Effector CD8-positive, alpha-beta T cell (primary cell): ENCODE measurements around the gene ZDHHC7.
"Not testable (repeated sequence)": the region's sequence is repeated elsewhere in the genome, so short reads cannot be mapped to it uniquely, and the experiment has no call there.

Experiments used
- DNase-seq: peaks from one replicate; lab custom pipeline; 2025; lab: John Stamatoyannopoulos, UW
- total RNA-seq, 4 experiments: gene quantifications; one replicate each; lab custom pipeline; 2026; lab: John Stamatoyannopoulos, UW

The ZDHHC7 gene, protein sequence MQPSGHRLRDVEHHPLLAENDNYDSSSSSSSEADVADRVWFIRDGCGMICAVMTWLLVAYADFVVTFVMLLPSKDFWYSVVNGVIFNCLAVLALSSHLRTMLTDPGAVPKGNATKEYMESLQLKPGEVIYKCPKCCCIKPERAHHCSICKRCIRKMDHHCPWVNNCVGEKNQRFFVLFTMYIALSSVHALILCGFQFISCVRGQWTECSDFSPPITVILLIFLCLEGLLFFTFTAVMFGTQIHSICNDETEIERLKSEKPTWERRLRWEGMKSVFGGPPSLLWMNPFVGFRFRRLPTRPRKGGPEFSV
- total RNA-seq = 95.1 to 225 (median 154) reads per million in 4 experiments

DNA sequence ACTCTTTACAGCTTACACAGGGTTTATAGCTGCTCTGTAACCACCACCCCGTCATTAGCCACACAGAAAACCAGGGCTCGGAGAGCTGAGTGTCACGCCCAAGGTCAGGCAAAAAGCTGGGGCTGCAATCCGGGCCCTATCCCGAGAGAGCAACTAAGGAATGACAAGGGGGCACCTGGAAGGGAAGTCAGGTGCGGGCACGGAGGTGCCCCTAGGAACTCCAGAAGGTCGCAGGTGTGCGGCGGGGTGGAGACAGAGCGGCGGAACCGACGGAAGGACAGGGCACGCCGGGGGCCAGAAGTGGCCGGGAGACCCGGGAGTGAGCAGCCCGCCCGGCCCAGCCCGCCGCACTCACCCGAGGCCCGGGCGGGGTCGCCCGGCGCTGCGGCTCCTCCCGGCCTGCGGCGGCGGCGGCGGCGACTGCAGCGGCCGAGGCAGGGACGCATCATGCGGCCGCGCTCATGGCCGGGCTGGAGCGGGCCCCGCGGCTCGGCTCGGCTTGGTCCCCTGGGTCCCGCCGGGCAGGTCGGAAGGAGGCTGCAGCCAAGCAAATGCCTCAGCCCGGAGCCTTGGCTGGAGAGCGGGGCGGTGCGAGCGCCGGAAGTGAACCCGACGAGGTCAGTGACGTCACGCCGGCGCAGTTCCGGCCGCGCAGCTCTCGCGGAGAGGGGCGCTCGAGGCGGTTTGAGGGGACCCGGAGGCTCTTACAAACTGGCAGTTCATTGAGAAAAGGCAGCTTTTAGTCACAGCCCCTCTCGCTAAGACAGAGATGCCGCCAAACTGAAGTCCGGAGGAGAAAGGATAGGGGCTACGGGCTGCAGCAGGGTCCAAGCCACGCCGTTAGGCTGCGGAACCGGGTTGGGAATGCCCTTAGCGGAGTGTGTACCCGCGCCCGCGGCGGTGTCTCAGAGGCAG, at the start of gene ZDHHC7:
Gene ZDHHC7, minus strand, starts transcription at position 605 of the 915 bp plus-strand sequence. CDS start 20,917 bp downstream, outside the sequence.
- DNase-seq = peak; percentile 73

DNA sequence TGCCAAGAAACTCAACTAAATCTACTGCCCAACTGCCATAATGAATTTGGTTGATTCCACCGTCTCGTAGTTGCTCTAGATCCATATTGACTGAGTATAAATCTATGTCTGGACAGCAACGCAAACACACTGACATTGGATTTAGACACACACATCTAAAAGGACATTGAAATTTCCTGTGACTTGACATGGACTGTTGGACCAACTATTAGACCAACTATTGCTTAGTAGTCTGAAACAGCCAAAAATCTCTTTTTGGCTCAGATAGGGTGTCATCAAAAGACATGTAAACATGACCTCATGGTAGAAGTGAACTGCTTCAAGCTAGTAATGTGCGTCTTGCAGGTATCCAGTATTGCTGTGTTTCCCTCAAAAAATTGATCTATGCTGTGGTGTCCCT, 47.6 kb upstream of the ZDHHC7 start:
- no peak for DNase-seq

DNA sequence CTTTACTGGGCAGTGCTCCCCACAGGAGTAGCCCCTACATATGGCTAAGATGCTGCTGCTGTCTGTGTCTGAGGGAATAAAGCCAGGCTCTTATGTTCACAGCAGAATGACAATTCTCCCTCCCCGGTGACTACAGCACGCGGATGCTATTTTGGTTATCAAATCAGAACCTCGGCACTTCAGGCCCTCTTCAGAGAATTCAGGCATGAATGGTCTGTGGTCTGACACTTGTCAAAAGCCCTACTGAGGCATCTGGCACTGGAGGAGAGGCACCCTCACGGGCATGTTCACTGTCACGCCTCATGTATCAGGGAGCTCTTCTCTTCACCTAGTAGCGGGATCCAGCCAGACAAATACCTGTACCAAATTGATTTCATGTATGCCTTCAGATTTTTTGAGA, 46.6 kb upstream of the ZDHHC7 start:
- no peak for DNase-seq

GRCh38 chr16:85057212-85057889, 46.0 kb upstream of the ZDHHC7 start:
- no peak for DNase-seq

DNA sequence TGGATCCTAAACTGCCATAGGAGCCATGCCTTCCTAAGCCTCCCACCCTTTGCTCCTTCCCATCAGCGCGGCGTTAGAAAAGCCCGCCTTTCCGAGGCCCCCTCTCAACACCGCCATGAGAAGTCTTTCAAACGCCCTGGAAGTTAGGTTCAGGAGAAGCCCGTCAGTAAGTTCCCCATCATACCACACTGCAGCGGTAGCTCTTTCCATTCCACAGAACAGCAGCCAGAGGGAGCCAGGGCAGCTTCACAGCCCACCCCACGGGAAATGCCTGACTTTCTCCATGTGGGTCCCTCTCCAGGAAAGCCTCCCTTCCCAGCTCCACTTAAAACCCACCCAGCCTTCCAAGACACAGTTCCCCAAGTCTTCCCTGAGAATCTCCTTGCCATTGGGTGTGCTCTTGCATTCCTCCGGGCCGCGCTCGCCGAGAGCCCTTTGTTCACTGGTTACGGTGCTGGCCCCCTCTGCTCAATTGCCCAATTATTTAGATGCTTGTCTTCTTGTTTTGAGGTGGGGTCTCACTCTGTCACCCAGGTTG, 44.9 kb upstream of the ZDHHC7 start:
- no peak for DNase-seq

DNA sequence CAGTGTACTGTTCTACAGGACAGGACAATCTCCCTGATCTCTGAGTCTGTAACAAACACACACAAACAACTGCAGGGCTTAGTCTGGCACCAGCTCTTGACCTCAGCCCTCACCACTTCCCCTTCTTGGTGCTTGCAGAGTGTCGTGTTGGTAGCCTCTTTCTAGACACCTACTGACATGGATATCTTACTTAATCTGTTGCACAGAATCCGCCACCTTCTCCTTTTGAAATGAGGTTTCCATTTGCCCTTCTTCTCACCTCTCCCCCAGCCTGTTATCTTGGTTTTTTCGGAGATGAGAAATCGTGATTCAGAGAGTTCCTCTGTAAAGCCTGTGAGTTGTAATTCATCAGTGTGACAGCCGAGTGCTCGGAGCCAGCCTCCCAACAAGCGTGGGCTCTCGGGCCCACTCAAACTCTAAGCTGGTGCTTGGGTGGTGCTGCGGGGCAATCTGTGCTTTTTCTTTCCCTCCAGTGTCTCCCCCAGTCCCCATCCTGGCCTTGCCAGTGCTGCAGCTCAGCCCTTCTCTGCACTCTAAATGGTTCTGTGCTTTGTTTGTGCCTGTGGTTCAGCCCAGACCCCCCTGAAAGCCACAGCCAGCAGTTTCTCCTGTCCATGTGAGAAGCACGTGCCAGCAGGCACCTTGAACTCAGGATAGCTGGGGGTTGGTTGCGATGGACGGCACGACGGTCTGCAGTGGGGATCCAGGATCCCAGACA, 44.3 kb upstream of the ZDHHC7 start:
- peak; percentile 17 for DNase-seq

DNA sequence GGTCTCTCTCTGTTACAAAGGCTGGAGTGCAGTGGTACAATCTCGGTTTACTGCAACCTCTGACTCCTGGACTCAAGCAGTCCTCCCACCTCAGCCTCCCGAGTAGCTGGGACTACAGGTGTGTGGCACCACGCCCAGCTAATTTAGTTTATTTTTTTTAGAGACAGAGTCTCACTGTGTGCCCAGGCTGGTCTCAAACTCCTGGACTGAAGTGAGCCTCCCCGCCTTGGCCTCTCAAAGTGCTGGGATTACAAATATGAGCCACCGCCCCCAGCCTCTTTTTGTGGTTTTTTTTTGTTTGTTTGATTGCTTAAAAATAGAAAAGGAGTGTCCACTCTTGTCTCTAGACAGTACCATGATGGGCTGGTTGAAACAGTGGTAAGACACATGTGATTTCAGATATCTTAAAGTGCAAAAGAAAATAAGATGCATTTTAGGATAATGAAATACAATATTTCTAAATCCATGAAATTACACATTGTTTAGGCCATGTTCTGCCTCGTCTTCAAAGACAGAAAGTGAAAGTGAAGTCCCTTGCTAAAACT, 43.7 kb upstream of the ZDHHC7 start:
- DNase-seq = no peak

DNA sequence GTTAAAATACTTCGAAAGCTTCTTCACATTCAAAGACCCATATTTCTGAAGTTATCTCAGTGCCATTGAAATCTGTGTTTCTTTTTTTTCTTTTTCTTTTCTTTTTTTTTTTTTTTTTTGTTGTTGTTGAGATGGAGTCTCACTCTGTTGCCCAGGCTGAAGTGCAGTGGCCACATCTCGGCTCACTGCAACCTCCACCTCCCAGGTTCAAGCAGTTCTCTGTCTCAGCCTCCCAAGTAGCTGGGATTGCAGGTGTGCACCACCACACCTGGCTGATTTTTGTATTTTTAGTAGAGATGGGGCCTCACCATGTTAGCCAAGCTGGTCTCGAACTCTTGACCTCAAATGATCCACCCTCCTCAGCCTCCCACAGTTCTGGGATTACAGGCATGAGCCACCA, 43.0 kb upstream of the ZDHHC7 start:
- DNase-seq = not testable (repeated sequence)

GRCh38 chr16:85052536-85052935, 41.2 kb upstream of the ZDHHC7 start:
- no peak for DNase-seq

- no peak for DNase-seq
Observed at GRCh38 chr16:85051683-85052082, 40.3 kb upstream of the ZDHHC7 start.

- no peak for DNase-seq
Observed at GRCh38 chr16:85051067-85051581, 39.8 kb upstream of the ZDHHC7 start.

DNA sequence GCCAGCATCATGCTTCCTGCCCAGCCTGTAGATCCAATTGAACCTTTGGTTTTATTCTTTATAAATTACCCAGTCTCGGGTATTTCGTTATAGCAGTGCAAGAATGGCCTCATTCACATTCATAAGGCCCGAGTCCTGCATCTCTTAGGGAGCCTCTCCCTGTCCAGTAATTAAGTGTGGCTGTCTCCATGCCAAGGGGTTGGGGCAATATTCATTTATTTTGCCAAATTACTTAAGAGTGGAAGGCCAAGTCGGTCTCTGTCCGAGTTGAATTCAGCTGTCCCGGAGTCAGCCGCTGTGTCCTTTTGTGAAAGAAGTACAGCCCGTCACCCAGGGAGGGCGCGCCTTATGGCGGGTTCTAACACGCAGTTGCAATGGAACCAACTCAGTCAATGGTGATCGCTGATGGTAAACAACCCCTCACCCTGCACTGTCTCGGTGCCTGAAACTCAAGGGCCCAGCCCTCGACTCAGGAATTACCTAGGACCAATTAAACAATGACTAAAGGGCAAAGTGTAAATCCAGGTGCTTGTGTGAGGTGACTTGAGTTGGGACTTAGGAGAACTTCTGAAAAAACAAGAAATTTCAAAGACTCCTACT, 38.5 kb upstream of the ZDHHC7 start:
- no peak for DNase-seq

DNA sequence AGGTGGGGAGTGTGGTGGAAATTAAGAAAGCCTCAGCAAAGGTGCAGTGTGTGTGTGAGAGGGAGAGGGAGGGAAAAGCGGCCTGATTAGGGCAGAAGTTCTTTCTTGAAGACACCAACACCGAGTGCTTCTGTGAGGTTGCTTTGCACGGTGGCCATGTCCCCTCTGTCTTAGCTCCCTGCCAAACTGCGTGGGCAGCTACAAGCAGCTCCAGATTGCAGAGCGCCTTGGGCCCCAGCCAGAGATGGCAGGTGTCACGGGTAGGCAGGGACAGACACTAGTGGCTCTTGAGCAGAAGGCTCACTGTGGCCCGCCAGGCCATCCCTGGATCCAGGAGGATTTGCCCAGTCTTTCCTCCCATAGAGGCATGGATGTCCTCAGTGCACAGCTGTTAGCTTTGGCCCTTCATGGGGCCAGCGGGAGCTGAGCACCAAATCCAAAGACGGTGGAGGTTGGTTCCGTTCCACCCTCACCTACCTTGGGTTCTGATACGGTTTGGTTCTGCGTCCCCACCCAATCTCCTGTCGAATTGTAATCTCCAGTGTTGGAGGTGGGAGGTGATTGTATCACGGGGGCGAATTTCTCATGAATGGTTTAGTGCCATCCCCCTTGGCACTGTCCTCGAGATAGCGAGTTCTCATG, 37.7 kb upstream of the ZDHHC7 start:
- DNase-seq = no peak

DNA sequence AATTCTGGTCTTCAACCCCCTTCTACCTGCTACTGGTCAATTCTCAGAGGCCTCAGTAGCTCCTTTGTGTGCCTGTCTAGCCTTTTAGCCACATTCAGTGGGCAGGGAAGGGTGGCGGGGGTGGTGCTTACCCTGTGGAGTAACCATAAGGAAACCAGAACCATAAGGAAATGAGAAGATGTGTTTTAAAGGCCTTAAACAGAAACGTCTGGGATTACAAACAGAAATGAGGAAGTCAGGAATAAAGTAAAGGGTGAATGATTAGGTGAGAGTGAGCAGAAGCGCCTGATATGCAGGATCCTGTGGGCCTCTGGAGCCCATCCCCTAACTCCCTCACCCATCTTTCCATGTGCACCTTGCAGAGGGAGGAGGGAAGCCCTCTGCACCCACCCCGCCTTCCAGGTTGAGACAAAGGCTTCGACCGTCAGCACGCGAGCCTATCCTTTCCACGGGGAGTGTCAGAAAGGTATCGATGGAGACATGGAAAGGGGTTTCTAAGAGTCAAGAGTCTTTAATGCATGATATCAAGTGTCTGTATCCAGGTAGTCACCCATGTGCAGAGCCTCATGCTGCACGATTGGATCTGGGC, 36.6 kb upstream of the ZDHHC7 start:
- DNase-seq = no peak

- no peak for DNase-seq
Observed at GRCh38 chr16:85046931-85047866, 35.9 kb upstream of the ZDHHC7 start.

DNA sequence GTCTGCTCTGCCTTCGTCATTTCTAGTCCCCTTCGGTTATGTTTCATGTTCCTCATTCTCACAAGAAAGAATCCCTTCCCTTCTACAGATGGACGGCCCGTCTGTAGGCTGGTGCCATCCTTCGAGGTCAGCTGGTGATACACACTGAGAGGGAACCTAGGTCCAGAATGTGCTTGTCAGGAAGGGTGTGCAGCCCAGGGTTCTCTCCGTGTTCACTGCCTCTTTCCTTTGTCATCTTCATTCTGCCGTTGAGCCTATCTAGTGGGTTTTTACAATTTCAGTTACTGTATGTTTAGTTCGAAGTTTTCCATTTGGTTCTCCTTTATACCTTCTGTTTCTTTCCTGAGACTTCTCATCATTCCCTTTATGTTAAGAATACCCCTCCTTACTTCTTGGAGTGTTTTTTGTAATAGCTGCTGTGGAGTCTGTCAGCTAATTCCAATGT, 35.2 kb upstream of the ZDHHC7 start:
- no peak for DNase-seq

DNA sequence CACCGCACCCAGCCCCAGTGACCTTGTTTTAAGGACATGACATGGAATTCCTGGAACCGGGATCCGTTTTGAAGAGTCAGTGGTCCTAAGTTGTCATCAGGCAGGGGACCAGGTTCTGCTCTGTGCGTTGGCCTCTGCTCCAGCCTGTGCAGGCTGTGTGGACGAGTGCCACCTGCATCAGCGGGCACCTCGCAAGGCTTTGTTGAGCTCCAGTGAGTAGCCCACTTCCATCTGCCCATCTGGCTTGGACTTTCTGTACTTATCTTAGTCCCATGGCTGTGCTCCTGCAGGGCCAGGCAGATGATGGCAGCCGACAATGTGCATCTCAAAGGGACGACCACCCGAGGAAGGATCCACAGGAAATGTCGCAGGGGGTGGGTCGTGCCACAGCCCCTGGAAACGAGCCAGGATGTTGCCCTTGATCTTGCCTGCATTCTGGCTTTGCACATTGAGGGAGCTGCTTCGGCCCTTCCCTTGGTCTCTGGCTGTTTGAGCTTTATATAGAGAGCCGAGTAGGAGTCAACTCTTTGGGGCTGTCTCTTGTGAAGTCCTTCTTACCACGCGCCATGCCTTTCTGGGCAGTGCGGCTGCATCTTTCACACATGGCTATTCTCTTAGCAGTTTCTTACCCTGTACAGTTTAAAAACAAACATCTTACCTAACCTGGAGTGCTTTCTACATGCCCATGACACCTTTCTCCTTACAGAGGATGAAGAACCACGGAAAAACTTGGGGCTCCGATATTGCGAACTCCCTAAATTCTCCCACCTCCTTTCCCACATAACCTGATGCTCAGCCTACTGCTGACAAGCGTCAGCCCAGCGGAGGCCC, 34.5 kb upstream of the ZDHHC7 start:
- no peak for DNase-seq
